Adrenal gland (tissue), 12 donors: Measurements from ENCODE around the gene FRMD1. TPM values are rescaled to one million over a fixed set of nuclear protein-coding genes. Genes with fewer than 3 reads are reported as not detected.

Experiments
- DNase-seq, 7 donors: peaks; one replicate each; pipeline ENCODE4 v3.0.0-alpha.2; 2019 to 2020
- H3K27ac ChIP-seq, 5 donors: fragments of 200-600 bp; sonication (generic) in 4 of 5; 1 replicate in 3 of 5; 2 replicates in 2 of 5; pipeline versions ENCODE4 v1.5.1 to v1.8.0; 2016 to 2020; ENCODE audit warnings: mild to moderate bottlenecking in 1 of 5
- H3K27me3 ChIP-seq: fragments of 200-600 bp; 2 replicates; pipeline ENCODE4 v1.8.0; 2021
- H3K36me3 ChIP-seq, 2 donors: fragments of 200-600 bp; replicated peaks in 1 of 2; 1 replicate in 1 of 2; 2 replicates in 1 of 2; pipeline versions ENCODE4 v1.5.1 to v1.8.0; 2018 to 2022
- H3K4me1 ChIP-seq, 2 donors: fragments of 200-600 bp; replicated peaks in 1 of 2; 1 replicate in 1 of 2; 2 replicates in 1 of 2; pipeline versions ENCODE4 v1.5.1 to v1.8.0; 2018 to 2021
- H3K4me3 ChIP-seq, 4 donors: fragments of 200-600 bp; sonication (generic) in 3 of 4; one replicate each; pipeline ENCODE4 v1.5.1; 2016 to 2018
- H3K9me3 ChIP-seq, 3 donors: fragments of 200-600 bp; sonication (generic) in 1 of 3; replicated peaks in 1 of 3; 1 replicate in 2 of 3; 2 replicates in 1 of 3; pipeline versions ENCODE4 v1.5.1 to v1.8.0; 2016 to 2021
- POLR2A ChIP-seq, 2 donors: fragments of 450-650 bp; IDR thresholded peaks; one replicate each; pipeline ENCODE4 v1.6.1; 2017; ENCODE audit warnings: antibody characterized with exemption in 2 of 2, mild to moderate bottlenecking in 2 of 2, moderate library complexity in 1 of 2
- WGBS, 4 donors: extraction: QIAGEN DNeasy Blood & Tissue Kit in 2 of 4; methylation state at CpG; one replicate each; pipeline versions ENCODE4 v1.1.5 to v1.1.7; 2013 to 2017; 5-methylcytosine and 5-hydroxymethylcytosine counted together
- intact Hi-C, 2 donors: fragments of 100-400 bp; cut with DNase I; formaldehyde crosslinking; loops; one replicate each; pipeline versions ENCODE4 v1.14.1 to v1.15.0; 2022 to 2023
- polyA plus RNA-seq, 3 donors: library from polyadenylated mRNA; stranded (reverse); fragments of 200-250 nt in 2 of 3; fragments of 350-450 nt in 1 of 3; fragmentation: Illumina TruSeq in 1 of 3; extraction: RNeasy Lipid Tissue Mini Kit (QIAGEN cat#74804) in 1 of 3; gene quantifications; one replicate each; pipeline ENCODE4 v1.2.3, GENCODE V29; 2013 to 2014
- total RNA-seq, 9 donors: library from RNA; depleted of rRNA in 4 of 9; stranded (reverse); fragments of >200 nt in 4 of 9; fragments of 120-200 nt in 1 of 9; fragmentation: NEBNext Ultra II Directional in 1 of 9; extraction: Animal tissue kit (Norgen Biotek cat#: 25700) in 1 of 9; gene quantifications; one replicate each; pipeline versions ENCODE4 v1.1.0 to v1.2.4, GENCODE V29; 2013 to 2023
- TF ChIP-seq, protein P1 (sequence below), 6 experiments: fragments of 450-650 bp in 4 of 6; fragments of 200-600 bp in 2 of 6; sonication (generic) in 1 of 6; IDR thresholded peaks; 1 replicate in 5 of 6; 2 replicates in 1 of 6; pipeline versions ENCODE4 v1.5.1 to v1.8.0; 2016 to 2021; ENCODE audit warnings: antibody characterized with exemption in 6 of 6, mild to moderate bottlenecking in 2 of 6, moderate library complexity in 1 of 6
- donor health status: healthy with polysubstance abuse.
- donor health status: Bipolar disorder and iron deficiency.
- donor health status: DM: yes; HTN: yes; CAD: no.
- donor health status: DM: no; HTN: no; CAD: no.
- donor health status: DM: no; HTN: no; CAD: no.
- donor health status: DM: yes; HTN: yes; CAD: no.

The FRMD1 gene
- total and polyA plus RNA-seq, 12 donors = under 0.01 to 0.32 (median 0.14) TPM; not detected in 7

DNA sequence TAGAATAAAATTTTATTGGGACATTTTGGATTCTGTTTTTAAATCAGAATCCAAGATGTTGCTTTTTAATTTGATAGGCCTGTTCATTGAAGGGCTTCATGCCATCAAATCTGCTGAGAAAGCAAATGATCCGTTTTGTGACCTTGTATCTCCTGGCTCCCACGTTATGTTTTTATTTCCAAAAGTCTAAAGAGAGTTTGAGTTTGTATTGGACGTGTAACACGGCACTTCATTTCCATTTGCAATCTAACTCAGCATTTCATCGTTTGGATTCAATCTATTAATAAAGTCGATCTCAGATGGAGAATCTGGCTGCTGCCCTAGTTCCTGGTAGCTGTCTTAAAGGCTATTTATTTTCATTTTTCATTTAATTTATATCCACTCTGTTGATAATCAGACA is 64.6 kb downstream of the FRMD1 start:
- Histone ChIP-seq H3K27ac (no peak overlapping the region), H3K36me3 (no peaks in the 10 kb centered on the region), H3K9me3 (peaks cover 0 to 12% (median 8%) of the 10 kb centered on the region in 3 donors), H3K27me3 (no peaks in the 10 kb centered on the region), H3K4me3 (no peak overlapping the region), H3K4me1 (peaks cover 0 to 5% of the 10 kb centered on the region in 2 donors)
- DNase-seq = no peak
- WGBS, 4 donors = 31 to 40% (median 37%) methylated on average over 6 of the region's 6 CpGs
- TF ChIP-seq POLR2A (IDR thresholded peaks at IDR 0.05) = no peak
- TF ChIP-seq, protein P1, sequence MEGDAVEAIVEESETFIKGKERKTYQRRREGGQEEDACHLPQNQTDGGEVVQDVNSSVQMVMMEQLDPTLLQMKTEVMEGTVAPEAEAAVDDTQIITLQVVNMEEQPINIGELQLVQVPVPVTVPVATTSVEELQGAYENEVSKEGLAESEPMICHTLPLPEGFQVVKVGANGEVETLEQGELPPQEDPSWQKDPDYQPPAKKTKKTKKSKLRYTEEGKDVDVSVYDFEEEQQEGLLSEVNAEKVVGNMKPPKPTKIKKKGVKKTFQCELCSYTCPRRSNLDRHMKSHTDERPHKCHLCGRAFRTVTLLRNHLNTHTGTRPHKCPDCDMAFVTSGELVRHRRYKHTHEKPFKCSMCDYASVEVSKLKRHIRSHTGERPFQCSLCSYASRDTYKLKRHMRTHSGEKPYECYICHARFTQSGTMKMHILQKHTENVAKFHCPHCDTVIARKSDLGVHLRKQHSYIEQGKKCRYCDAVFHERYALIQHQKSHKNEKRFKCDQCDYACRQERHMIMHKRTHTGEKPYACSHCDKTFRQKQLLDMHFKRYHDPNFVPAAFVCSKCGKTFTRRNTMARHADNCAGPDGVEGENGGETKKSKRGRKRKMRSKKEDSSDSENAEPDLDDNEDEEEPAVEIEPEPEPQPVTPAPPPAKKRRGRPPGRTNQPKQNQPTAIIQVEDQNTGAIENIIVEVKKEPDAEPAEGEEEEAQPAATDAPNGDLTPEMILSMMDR (IDR thresholded peaks at IDR 0.05) = no peak
- intact Hi-C loops = no loop called here

DNA sequence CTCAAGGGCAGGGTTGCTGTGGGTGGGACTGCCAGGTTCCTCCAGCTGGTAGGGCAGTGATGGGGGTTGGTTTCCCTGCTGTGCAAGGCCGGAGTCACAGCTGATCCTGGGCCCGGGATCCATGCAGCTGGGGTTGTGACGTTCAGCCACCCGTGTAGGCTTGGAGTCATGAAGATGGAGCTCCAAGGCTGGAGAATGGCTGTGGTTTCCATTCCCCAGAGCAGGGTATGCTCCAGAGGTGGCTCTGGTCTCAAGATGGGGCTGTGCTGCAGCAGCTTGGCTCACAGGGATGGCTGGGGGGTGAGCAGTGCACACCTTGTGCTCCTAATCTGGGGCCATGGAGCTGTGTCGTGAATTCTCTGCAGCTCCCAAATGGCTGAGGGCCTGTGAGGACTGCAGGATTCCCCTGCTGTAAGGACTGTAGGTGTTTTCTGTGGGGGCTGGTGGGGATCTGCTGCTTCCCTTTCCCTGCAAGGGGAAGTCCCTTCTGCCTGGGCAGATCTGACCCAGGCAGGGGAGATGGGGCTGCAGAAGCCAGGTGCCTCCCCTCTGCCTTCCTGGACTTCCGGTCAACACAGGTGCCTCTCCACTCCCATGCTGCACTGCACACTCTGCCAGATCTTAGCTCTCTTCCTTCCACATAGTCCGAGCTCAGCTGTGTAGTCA is 65.6 kb downstream of the FRMD1 start:
- 77 to 87% (median 78%) methylated on average over 5 to 7 of the region's 7 CpGs for WGBS, 4 donors
- TF ChIP-seq POLR2A (IDR thresholded peaks at IDR 0.05) = no peak
- TF ChIP-seq, protein P1 (IDR thresholded peaks at IDR 0.05) = no peak
- Histone ChIP-seq H3K27ac (no peak overlapping the region), H3K27me3 (no peaks in the 10 kb centered on the region), H3K4me1 (peaks cover 0 to 5% of the 10 kb centered on the region in 2 donors), H3K36me3 (no peaks in the 10 kb centered on the region), H3K9me3 (peaks cover 0 to 12% (median 8%) of the 10 kb centered on the region in 3 donors), H3K4me3 (no peak overlapping the region)
- intact Hi-C loops = no loop called here
- peak in 1 of 7 donors; percentile 23 for DNase-seq

DNA sequence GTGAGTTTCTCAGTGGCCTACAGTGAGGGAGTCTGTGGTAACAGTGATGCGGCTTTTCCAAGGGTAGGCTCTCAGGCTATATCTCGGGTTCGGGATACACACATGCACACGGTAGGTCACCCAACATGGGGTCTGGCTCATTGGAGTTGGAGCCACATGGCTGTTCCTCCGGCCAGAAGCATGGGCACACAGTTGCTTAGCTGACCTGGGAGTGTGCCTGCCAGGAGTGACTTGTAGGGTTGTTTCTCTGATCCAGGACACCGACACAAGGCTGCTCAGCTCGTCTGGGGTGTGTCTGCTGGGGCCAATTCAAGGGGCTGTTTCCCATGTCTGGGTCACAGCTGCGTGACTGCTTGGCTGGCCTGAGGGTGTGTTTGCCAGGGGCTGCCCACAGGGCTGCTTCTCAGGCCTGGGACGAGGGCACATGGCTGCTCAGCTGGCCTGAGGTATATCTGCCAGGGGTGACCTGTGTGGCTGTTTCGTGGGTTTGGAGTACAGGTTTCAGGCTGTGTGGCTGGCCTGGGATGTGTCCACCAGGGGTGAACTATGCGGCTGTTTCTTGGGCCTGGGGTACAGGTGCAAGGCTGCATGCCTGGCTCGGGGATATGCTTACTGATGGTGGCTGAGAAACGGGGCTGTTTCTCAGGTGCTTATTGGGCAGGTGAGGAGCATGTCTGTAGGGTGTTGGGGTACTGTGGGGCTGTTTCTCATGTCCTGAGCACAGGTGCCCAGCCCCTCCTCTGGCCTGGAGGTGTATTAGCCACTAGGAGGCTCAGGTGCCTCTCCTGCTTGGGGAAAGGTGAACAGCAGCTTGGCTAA is 66.4 kb downstream of the FRMD1 start:
- peak in 1 of 7 donors; percentile 23 for DNase-seq
- H3K27ac ChIP-seq = no peak overlapping the region

DNA sequence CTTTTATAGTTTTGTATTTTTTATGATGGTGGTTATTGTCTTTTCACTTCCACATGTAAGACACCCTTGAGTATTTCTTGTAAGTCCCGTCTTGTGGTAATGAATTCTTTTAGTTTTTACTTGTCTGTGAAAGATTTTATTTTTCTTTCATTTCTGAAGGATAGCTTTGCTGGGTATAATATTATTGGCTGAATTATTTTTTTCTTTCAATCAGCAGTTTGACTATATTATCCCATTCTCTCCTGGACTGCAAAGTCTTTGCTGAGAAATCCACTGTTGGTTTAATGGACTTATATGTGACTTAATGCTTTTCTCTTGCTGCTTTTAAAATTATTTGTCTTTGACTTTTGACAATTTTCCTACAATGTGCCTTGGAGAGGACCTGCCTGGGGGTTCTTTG is 67.7 kb downstream of the FRMD1 start:
- H3K9me3 ChIP-seq = peaks cover 0 to 12% (median 8%) of the 10 kb centered on the region in 3 donors
- WGBS, 4 donors = 72 to 93% (median 87%) methylated on average over 1 of the region's 1 CpG
- intact Hi-C loops = no loop called here
- TF ChIP-seq, protein P1 (IDR thresholded peaks at IDR 0.05) = no peak
- TF ChIP-seq POLR2A (IDR thresholded peaks at IDR 0.05) = no peak
- no peak overlapping the region for H3K27ac ChIP-seq
- no peaks in the 10 kb centered on the region for H3K27me3 ChIP-seq
- no peak overlapping the region for H3K4me3 ChIP-seq
- no peak for DNase-seq
- H3K36me3 ChIP-seq = no peaks in the 10 kb centered on the region
- peaks cover 0 to 5% of the 10 kb centered on the region in 2 donors for H3K4me1 ChIP-seq

More for the DNA sequence above, 66.4 kb downstream of the FRMD1 start:
- Histone ChIP-seq H3K4me1 (peaks cover 0 to 5% of the 10 kb centered on the region in 2 donors), H3K4me3 (no peak overlapping the region), H3K36me3 (no peaks in the 10 kb centered on the region), H3K9me3 (peaks cover 0 to 12% (median 8%) of the 10 kb centered on the region in 3 donors), H3K27me3 (no peaks in the 10 kb centered on the region)
- intact Hi-C loops = no loop called here
- TF ChIP-seq, protein P1 (IDR thresholded peaks at IDR 0.05) = no peak
- TF ChIP-seq POLR2A (IDR thresholded peaks at IDR 0.05) = no peak
- WGBS, 4 donors = 70 to 93% (median 82%) methylated on average over 5 to 13 of the region's 13 CpGs
